ENCODE data around the gene CDHR2. TPM values are rescaled to one million over a fixed set of nuclear protein-coding genes. Genes with fewer than 3 reads are reported as not detected.

The CDHR2 gene
- total RNA-seq, 2 experiments from 2014 or later: 0.37 to 0.61 TPM

GRCh38 chr5:176642675-176643490 is 93.7 kb downstream of the CDHR2 start:
- no peaks in the 10 kb centered on the region for H3K27me3 Mint-ChIP-seq
- no peaks in the 10 kb centered on the region for H3K36me3 Mint-ChIP-seq (ENCODE audit: low read depth)
- CTCF ChIA-PET: no interaction called here
- intact Hi-C loops (cut with DNase I, micrococcal nuclease): no loop called here
- ATAC-seq (no peak), DNase-seq (no peak)
- POLR2A ChIA-PET: interaction anchor here (0.5 to 0.6 kb wide), 2 partner anchors 89 to 101 kb away, joined by 3 read pairs; no protein-coding TSS in a partner anchor
- peaks cover 11% of the 10 kb centered on the region for H3K4me1 Mint-ChIP-seq
- H3K27ac Mint-ChIP-seq: no peak overlapping the region
- H3K9me3 Mint-ChIP-seq (ENCODE audit: low read depth): no peaks in the 10 kb centered on the region
- no peak overlapping the region for H3K4me3 Mint-ChIP-seq

DNA sequence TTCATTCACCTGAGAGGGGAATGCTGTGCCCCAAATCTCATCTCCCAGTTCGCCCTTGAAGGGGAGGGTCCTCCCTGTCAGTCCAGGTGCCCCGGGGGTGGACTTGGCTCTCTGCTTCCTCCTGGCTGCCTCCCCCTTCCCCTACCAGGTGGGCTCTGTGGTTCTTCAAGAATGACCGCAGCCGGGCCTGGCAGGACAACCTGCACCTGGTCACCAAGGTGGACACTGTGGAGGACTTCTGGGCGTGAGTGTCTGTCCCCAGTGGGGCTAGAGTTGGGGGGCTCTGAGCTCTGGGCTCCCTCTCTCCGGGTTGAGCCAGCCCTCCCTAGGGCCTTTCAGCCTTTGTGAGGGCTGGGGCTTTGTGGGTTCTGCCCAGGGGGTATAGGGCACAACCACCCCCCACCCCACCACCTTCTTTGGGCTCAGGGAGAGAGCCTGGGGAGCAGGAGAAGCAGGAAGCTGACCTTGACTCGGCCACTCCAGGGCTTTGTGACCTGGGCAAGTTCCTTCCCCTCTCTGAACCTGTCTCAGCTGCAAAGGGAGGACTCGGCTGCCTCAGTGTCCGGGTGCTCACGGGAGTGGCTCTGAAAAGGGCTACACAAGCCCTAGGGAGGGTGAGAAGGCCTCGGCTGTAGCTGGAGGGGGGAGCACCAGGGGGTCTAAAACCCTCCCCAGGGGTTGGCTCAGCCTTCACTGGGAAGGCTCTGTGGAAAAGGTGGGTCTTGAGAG is 94.5 kb downstream of the CDHR2 start:
- H3K27ac Mint-ChIP-seq: no peak overlapping the region
- DNase-seq (no peak), ATAC-seq (no peak)
- peaks cover 18% of the 10 kb centered on the region for H3K4me1 Mint-ChIP-seq
- H3K4me3 Mint-ChIP-seq: no peak overlapping the region
- H3K36me3 Mint-ChIP-seq (ENCODE audit: low read depth): no peaks in the 10 kb centered on the region
- CTCF ChIA-PET: interaction anchor here (0.5 kb wide), 1 partner anchor 13 kb away, joined by 4 read pairs; the partner anchor contains the start of genes EIF4E1B and SNCB
- intact Hi-C loops (cut with DNase I, micrococcal nuclease): no loop called here
- H3K27me3 Mint-ChIP-seq: no peaks in the 10 kb centered on the region
- POLR2A ChIA-PET: interaction anchor here (0.6 kb wide), 2 partner anchors 102 to 214 kb away, joined by 3 read pairs; no protein-coding TSS in a partner anchor
- H3K9me3 Mint-ChIP-seq (ENCODE audit: low read depth): no peaks in the 10 kb centered on the region

GRCh38 chr5:176644294-176644693 is 95.2 kb downstream of the CDHR2 start:
- DNase-seq (no peak), ATAC-seq (no peak)
- ChIA-PET POLR2A (interaction anchor here (0.6 kb wide), 1 partner anchor 215 kb away, joined by 3 read pairs; no protein-coding TSS in a partner anchor), CTCF (interaction anchor here (0.5 kb wide), 1 partner anchor 14 kb away, joined by 4 read pairs; the partner anchor contains the start of genes EIF4E1B and SNCB)
- Mint-ChIP-seq H3K9me3 (ENCODE audit: low read depth) (no peaks in the 10 kb centered on the region), H3K4me1 (peaks cover 24% of the 10 kb centered on the region), H3K27ac (no peak overlapping the region), H3K27me3 (no peaks in the 10 kb centered on the region), H3K36me3 (ENCODE audit: low read depth) (no peaks in the 10 kb centered on the region), H3K4me3 (no peak overlapping the region)
- intact Hi-C loops (cut with DNase I, micrococcal nuclease): no loop called here

DNA sequence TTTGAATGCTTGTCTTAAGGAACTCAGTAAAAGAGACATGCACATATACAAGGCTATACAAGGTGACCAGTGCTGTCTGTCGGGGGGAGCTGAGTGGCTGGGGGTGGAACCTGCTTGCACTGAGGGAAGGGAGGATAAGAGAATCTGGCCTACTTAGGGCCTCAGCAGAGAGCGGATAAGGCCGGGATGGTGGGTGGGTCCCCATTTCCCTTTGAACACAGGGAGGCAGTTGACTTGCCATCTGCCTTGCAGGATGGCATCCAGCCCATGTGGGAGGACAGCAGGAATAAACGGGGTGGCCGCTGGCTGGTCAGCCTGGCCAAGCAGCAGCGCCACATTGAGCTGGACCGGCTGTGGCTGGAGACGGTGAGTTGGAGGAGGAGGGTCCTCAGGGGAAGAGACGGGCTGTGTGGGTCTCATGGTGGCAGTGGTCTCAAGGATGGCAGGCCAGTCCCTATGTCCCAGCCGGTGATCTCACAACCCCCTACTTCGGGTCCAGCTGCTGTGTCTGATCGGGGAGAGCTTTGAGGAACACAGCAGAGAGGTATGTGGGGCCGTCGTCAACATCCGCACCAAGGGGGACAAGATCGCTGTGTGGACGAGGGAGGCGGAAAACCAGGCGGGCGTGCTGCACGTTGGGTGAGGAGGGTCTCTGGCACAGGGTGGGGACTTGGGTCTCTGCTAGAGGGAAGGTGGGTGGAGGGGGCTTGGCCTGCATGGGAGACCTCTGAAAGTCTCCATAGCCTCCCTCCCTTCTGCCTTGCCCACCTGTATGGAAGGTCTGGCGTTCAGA is 95.9 kb downstream of the CDHR2 start:
- POLR2A ChIA-PET: no interaction called here

More for the DNA sequence above, 95.9 kb downstream of the CDHR2 start:
- CTCF ChIA-PET: interaction anchor here (0.6 to 0.8 kb wide), 2 partner anchors 32 to 85 kb away, joined by 3 to 4 read pairs; no protein-coding TSS in a partner anchor
- intact Hi-C loops (cut with DNase I, micrococcal nuclease): loop anchor here in 1 of 2 experiments (5.0 kb wide), 1 partner anchor 667 kb away; the partner anchor contains the start of gene MXD3
- Mint-ChIP-seq H3K36me3 (ENCODE audit: low read depth) (no peaks in the 10 kb centered on the region), H3K27ac (no peak overlapping the region), H3K4me1 (peaks cover 27% of the 10 kb centered on the region), H3K9me3 (ENCODE audit: low read depth) (no peaks in the 10 kb centered on the region), H3K27me3 (no peaks in the 10 kb centered on the region), H3K4me3 (no peak overlapping the region)
- ATAC-seq (no peak), DNase-seq (no peak)

Small RNA genes within 50 kb of the gene (microRNA-seq; reads per million reads assigned to microRNA genes)
- gene MIR4281 (ENCODE audit: borderline replicate concordance): not detected

Other genes with a start within 250 kb of the CDHR2 start
- 10 to 100 TPM; 42.2 to 52.6 TPM for gene KIAA1191, start 187.6 kb upstream of the CDHR2 start, total RNA-seq
- 10 to 100 TPM; 12.3 to 15.6 TPM for gene ARL10, start 183.9 kb upstream of the CDHR2 start, total RNA-seq
- gene NOP16, start 160.7 kb upstream of the CDHR2 start, total RNA-seq: 10 to 100 TPM; 54.3 to 65.4 TPM
- 100 to 1,000 TPM; 104 to 140 TPM for gene HIGD2A, start 160.6 kb upstream of the CDHR2 start, total RNA-seq
- 10 to 100 TPM; 39.3 to 47.8 TPM for gene CLTB, start 132.8 kb upstream of the CDHR2 start, total RNA-seq
- 10 to 100 TPM; 37.6 to 44.8 TPM for gene FAF2, start 101.0 kb upstream of the CDHR2 start, total RNA-seq
- gene RNF44, start 11.9 kb upstream of the CDHR2 start, total RNA-seq: 10 to 100 TPM; 61.6 to 62.9 TPM
- 1 to 10 TPM; 3.8 to 4.1 TPM for gene GPRIN1, start 60.8 kb downstream of the CDHR2 start, total RNA-seq
- gene SNCB, start 81.2 kb downstream of the CDHR2 start, total RNA-seq: under 1 TPM; 0.46 to 0.55 TPM
- gene EIF4E1B, start 81.3 kb downstream of the CDHR2 start, total RNA-seq: not detected
- 10 to 100 TPM; 19.4 to 25.2 TPM for gene TSPAN17, start 98.1 kb downstream of the CDHR2 start, total RNA-seq